ENCODE results near the gene PRPF19. TPM values are rescaled to one million over a fixed set of nuclear protein-coding genes. Genes with fewer than 3 reads are reported as not detected.
A peak's percentile ranks its signal among the peaks of the same experiment; 100 is the strongest.

The PRPF19 gene
- total RNA-seq, 1 experiment from 2014 or later: 160 TPM

- no peaks in the 10 kb centered on the region for H3K9me2 ChIP-seq (ENCODE audit: insufficient read depth)
- H3K4me3 ChIP-seq: no peak overlapping the region
- H3K9me3 ChIP-seq (ENCODE audit: insufficient read depth, low read depth): no peaks in the 10 kb centered on the region
- ChIA-PET POLR2A (ENCODE audit: unreplicated experiment) (no interaction called here), CTCF (interaction anchor here (0.6 kb wide), 1 partner anchor 23 kb away, joined by 3 read pairs; no protein-coding TSS in a partner anchor)
- no peaks in the 10 kb centered on the region for H3K27me3 ChIP-seq (ENCODE audit: insufficient read depth, low read depth)
- 0 out of 2 replicates have a peak, but pooled peaks cover 4% of the 10 kb centered on the region for H4K20me1 ChIP-seq (ENCODE audit: insufficient read depth)
- no TSS peak for BruUV-seq (replicated peaks)
- no peak for TF ChIP-seq CTCF (conservative IDR thresholded peaks at IDR 0.05)
- TF ChIP-seq EZH2 (IDR thresholded peaks at IDR 0.05; ENCODE audit: low read depth): no peak
- peaks cover 18% of the 10 kb centered on the region for H3K4me1 ChIP-seq (replicated peaks; ENCODE audit: insufficient read depth)
- intact Hi-C loops (cut with micrococcal nuclease; ENCODE audit: unreplicated experiment): loop anchor here (10.0 kb wide), 1 partner anchor 941 kb away; no protein-coding TSS in a partner anchor
- no peak for DNase-seq
- H3K27ac ChIP-seq: no peak overlapping the region
- H3K79me2 ChIP-seq (ENCODE audit: low read depth): peaks cover 12% of the 10 kb centered on the region
- H3K4me2 ChIP-seq: peak overlapping the region; percentile 91
- 0 out of 2 replicates have a peak, but pooled peaks cover 19% of the 10 kb centered on the region for H3K36me3 ChIP-seq (ENCODE audit: low read depth)
- H3F3A ChIP-seq (ENCODE audit: insufficient read depth, low read depth): peaks cover 12% of the 10 kb centered on the region; the same call in 1 of the 2 replicates
- no peak overlapping the region for H2AFZ ChIP-seq
Measured at GRCh38 chr11:60923326-60923725, 16.9 kb upstream of the PRPF19 start.

GRCh38 chr11:60922906-60923305, 16.5 kb upstream of the PRPF19 start:
- no peaks in the 10 kb centered on the region for H3K9me3 ChIP-seq (ENCODE audit: insufficient read depth, low read depth)
- TF ChIP-seq CTCF (conservative IDR thresholded peaks at IDR 0.05): no peak
- TF ChIP-seq EZH2 (IDR thresholded peaks at IDR 0.05; ENCODE audit: low read depth): no peak
- H3F3A ChIP-seq (ENCODE audit: insufficient read depth, low read depth): peaks cover 12% of the 10 kb centered on the region; the same call in 1 of the 2 replicates
- BruUV-seq (replicated peaks): TSS peak; percentile 4
- ChIA-PET POLR2A (ENCODE audit: unreplicated experiment) (no interaction called here), CTCF (no interaction called here)
- H3K36me3 ChIP-seq (ENCODE audit: low read depth): 0 out of 2 replicates have a peak, but pooled peaks cover 19% of the 10 kb centered on the region
- intact Hi-C loops (cut with micrococcal nuclease; ENCODE audit: unreplicated experiment): loop anchor here (10.0 kb wide), 1 partner anchor 942 kb away; no protein-coding TSS in a partner anchor
- no peaks in the 10 kb centered on the region for H3K27me3 ChIP-seq (ENCODE audit: insufficient read depth, low read depth)
- no peak overlapping the region for H3K4me3 ChIP-seq
- peaks cover 16% of the 10 kb centered on the region for H3K79me2 ChIP-seq (ENCODE audit: low read depth)
- H3K27ac ChIP-seq: no peak overlapping the region
- H3K4me1 ChIP-seq (replicated peaks; ENCODE audit: insufficient read depth): peaks cover 18% of the 10 kb centered on the region
- DNase-seq: no peak
- H4K20me1 ChIP-seq (ENCODE audit: insufficient read depth): 0 out of 2 replicates have a peak, but pooled peaks cover 4% of the 10 kb centered on the region
- H3K4me2 ChIP-seq: no peak overlapping the region
- H2AFZ ChIP-seq: no peak overlapping the region
- H3K9me2 ChIP-seq (ENCODE audit: insufficient read depth): no peaks in the 10 kb centered on the region

GRCh38 chr11:60921777-60922335, 15.5 kb upstream of the PRPF19 start:
- Histone ChIP-seq H3K36me3 (ENCODE audit: low read depth) (0 out of 2 replicates have a peak, but pooled peaks cover 19% of the 10 kb centered on the region), H3K4me2 (no peak overlapping the region), H3K9me2 (ENCODE audit: insufficient read depth) (no peaks in the 10 kb centered on the region), H3K27ac (no peak overlapping the region), H3K9me3 (ENCODE audit: insufficient read depth, low read depth) (no peaks in the 10 kb centered on the region), H4K20me1 (ENCODE audit: insufficient read depth) (0 out of 2 replicates have a peak, but pooled peaks cover 4% of the 10 kb centered on the region), H2AFZ (no peak overlapping the region), H3K4me3 (no peak overlapping the region), H3K79me2 (ENCODE audit: low read depth) (peaks cover 26% of the 10 kb centered on the region), H3K4me1 (replicated peaks; ENCODE audit: insufficient read depth) (peaks cover 23% of the 10 kb centered on the region), H3F3A (ENCODE audit: insufficient read depth, low read depth) (peaks cover 12% of the 10 kb centered on the region; the same call in 1 of the 2 replicates), H3K27me3 (ENCODE audit: insufficient read depth, low read depth) (no peaks in the 10 kb centered on the region)
- no peak for DNase-seq
- CTCF ChIA-PET: interaction anchor here (0.5 kb wide), 1 partner anchor 10 kb away, joined by 3 read pairs; no protein-coding TSS in a partner anchor
- POLR2A ChIA-PET (ENCODE audit: unreplicated experiment): no interaction called here
- TF ChIP-seq EZH2 (IDR thresholded peaks at IDR 0.05; ENCODE audit: low read depth) (no peak), CTCF (conservative IDR thresholded peaks at IDR 0.05) (no peak)
- no TSS peak for BruUV-seq (replicated peaks)
- intact Hi-C loops (cut with micrococcal nuclease; ENCODE audit: unreplicated experiment): loop anchor here (10.0 kb wide), 1 partner anchor 943 kb away; no protein-coding TSS in a partner anchor

Measured in PC-9 (cell line).